Testis (tissue), 2 donors: ENCODE data around the gene WDR19.

Experiments
- POLR2A ChIP-seq: fragments of 450-650 bp; IDR thresholded peaks from one replicate; pipeline ENCODE4 v1.6.1; 2017; ENCODE audit warnings: antibody characterized with exemption, mild to moderate bottlenecking, moderate library complexity
- TF ChIP-seq, protein P1 (sequence below), 3 experiments: fragments of 450-650 bp in 2 of 3; fragments of 200-600 bp in 1 of 3; sonication (generic) in 1 of 3; IDR thresholded peaks; one replicate each; pipeline ENCODE4 v1.5.1; 2016 to 2019; ENCODE audit warnings: antibody characterized with exemption in 3 of 3, mild to moderate bottlenecking in 2 of 3, moderate library complexity in 1 of 3

DNA sequence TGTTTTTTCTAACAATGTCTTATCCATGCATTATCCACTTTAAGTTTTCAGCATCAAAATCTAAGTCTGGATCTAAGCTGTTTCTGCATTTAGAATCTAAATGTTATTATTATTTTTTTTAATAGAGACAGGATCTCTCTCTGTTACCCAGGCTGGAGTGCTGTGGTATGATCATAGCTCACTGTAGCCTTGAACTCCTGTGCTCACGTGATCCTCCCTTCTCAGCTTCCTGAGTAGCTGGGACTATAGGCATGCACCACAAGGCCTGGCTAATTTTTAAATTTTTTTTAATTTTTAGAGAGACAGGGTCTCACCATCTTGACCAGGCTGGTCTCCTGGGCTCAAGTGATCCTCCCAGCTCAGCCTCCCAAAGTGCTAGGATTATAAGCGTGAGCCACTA, 52.7 kb downstream of the WDR19 start:
- TF ChIP-seq, protein P1, sequence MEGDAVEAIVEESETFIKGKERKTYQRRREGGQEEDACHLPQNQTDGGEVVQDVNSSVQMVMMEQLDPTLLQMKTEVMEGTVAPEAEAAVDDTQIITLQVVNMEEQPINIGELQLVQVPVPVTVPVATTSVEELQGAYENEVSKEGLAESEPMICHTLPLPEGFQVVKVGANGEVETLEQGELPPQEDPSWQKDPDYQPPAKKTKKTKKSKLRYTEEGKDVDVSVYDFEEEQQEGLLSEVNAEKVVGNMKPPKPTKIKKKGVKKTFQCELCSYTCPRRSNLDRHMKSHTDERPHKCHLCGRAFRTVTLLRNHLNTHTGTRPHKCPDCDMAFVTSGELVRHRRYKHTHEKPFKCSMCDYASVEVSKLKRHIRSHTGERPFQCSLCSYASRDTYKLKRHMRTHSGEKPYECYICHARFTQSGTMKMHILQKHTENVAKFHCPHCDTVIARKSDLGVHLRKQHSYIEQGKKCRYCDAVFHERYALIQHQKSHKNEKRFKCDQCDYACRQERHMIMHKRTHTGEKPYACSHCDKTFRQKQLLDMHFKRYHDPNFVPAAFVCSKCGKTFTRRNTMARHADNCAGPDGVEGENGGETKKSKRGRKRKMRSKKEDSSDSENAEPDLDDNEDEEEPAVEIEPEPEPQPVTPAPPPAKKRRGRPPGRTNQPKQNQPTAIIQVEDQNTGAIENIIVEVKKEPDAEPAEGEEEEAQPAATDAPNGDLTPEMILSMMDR (IDR thresholded peaks at IDR 0.05), result no peak
- no peak for TF ChIP-seq POLR2A
